Measurements from ENCODE around the gene EML2.

DNA sequence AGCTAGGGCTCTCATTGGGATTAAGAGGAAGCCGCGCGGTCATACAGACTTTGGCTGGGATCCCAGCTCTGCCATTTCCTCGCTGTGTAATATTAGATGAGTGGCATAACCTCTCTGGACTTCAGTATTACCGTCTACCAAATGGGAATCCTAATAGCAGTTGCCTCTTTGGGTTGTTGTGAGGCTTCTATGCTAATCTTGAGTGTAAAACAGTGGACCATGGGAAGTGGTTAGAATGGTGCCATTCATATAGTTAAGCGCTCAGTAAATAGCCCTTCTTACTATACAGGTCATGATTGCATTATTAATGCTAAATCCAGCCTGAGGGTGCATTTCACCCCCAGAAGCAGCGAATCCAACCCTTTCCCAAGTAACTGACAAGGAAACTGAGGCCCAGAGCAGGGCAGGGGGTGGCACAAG lies 54.0 kb downstream of the EML2 start:
- TF ChIP-seq POLR2A (IDR thresholded peaks at IDR 0.05), result peak; percentile 10
- TF ChIP-seq, protein P1, sequence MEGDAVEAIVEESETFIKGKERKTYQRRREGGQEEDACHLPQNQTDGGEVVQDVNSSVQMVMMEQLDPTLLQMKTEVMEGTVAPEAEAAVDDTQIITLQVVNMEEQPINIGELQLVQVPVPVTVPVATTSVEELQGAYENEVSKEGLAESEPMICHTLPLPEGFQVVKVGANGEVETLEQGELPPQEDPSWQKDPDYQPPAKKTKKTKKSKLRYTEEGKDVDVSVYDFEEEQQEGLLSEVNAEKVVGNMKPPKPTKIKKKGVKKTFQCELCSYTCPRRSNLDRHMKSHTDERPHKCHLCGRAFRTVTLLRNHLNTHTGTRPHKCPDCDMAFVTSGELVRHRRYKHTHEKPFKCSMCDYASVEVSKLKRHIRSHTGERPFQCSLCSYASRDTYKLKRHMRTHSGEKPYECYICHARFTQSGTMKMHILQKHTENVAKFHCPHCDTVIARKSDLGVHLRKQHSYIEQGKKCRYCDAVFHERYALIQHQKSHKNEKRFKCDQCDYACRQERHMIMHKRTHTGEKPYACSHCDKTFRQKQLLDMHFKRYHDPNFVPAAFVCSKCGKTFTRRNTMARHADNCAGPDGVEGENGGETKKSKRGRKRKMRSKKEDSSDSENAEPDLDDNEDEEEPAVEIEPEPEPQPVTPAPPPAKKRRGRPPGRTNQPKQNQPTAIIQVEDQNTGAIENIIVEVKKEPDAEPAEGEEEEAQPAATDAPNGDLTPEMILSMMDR (IDR thresholded peaks at IDR 0.05), result no peak
